D721Med (cell line): Measurements from ENCODE around the gene PIK3C2G.
A peak's percentile ranks its signal among the peaks of the same experiment; 100 is the strongest.

ENCODE experiments used
- DNase-seq: peaks from one replicate; pipeline ENCODE4 v3.0.0; 2011; ENCODE audit warnings: low spot score; ENCODE audit not compliant: insufficient read length
- FAIRE-seq: peaks from 2 replicates; lab custom pipeline; 2011; peaks lifted over from hg19 to GRCh38; lab: Jason Lieb, UNC
- TF ChIP-seq, protein P1 (sequence below): IDR thresholded peaks from 2 replicates; pipeline ENCODE4 v1.5.1; 2012; ENCODE audit warnings: mild to moderate bottlenecking, control low read depth; ENCODE audit not compliant: insufficient read depth; ENCODE audit errors: missing control alignments

The PIK3C2G gene

DNA sequence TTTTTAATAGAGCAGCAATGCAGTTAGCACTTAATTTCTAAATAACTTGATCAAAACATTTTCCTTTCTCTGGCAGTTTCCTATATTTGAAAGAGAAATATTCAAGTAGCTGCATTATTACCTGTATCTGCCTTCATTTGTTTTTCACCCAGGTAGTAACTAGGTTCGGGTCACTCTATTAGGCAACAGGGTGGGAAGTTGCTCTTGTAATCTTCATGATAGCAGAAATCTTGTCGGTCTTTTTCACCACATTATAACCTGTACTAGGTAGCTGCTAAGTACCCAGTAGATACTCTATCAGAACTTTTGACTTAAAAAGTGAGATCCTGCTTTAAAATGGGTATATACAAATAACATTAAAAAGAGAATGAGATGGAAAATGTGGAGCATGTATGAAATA is 2.4 kb upstream of the PIK3C2G start:
- DNase-seq: no peak
- TF ChIP-seq, protein P1, sequence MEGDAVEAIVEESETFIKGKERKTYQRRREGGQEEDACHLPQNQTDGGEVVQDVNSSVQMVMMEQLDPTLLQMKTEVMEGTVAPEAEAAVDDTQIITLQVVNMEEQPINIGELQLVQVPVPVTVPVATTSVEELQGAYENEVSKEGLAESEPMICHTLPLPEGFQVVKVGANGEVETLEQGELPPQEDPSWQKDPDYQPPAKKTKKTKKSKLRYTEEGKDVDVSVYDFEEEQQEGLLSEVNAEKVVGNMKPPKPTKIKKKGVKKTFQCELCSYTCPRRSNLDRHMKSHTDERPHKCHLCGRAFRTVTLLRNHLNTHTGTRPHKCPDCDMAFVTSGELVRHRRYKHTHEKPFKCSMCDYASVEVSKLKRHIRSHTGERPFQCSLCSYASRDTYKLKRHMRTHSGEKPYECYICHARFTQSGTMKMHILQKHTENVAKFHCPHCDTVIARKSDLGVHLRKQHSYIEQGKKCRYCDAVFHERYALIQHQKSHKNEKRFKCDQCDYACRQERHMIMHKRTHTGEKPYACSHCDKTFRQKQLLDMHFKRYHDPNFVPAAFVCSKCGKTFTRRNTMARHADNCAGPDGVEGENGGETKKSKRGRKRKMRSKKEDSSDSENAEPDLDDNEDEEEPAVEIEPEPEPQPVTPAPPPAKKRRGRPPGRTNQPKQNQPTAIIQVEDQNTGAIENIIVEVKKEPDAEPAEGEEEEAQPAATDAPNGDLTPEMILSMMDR: no peak
- no peak for FAIRE-seq

DNA sequence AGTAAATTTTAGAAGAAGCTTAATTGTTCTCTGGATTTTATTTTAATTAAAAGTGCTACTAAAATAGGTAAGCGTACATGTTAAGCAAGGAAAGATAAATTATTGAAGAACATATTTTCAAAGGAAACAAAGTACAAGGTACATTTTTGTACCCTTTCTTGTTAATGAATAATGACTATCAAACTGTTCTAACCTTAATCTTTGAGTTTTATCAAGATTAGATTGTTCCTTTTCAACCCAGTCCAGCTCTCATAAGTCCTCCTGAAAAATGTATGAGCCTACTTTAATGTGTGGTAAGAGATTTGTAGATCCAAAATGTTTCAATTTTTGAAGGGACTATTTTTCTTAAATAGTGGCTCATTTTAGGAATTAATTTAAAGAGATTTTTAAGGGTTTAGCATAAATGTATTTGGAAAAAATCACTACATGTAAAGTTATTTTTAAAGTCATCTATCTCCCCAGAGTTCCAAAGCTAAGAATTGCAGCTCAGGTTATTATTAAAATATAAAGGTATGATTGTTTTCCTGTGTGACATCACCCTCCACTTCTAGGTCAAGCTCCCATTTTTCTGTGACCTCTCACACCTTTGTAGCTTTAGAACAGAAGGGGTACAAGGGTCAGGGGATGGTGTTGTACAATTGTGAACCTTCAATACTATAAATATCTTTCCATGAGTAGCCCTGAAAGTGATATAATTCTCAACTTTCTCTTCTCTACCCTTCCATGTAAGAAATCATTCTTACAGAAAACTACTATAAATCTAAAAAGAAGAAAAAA is 1.2 kb upstream of the PIK3C2G start:
- FAIRE-seq (peak; percentile 21), DNase-seq (no peak)
- TF ChIP-seq, protein P1: no peak

DNA sequence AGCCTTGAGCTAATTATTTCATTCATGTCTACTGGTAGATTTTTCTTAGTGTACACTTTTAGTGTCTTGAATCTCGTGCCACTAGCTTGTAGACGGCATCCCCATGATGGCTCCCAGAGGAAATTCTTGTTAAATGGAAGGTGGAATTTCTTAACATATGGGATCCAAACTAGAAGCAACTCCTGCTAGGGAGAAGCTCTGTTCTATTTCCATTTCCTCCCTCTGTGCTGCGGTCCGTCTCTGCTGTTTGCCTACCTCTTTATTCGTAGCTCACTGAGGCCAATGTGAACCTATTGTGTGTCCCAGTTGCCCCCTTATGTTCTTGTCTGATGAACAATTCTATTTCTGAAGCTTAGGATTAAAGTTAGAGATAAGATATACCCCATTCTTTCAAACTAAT is 588 bp downstream of the PIK3C2G start:
- DNase-seq (no peak), FAIRE-seq (no peak)
- TF ChIP-seq, protein P1: no peak

DNA sequence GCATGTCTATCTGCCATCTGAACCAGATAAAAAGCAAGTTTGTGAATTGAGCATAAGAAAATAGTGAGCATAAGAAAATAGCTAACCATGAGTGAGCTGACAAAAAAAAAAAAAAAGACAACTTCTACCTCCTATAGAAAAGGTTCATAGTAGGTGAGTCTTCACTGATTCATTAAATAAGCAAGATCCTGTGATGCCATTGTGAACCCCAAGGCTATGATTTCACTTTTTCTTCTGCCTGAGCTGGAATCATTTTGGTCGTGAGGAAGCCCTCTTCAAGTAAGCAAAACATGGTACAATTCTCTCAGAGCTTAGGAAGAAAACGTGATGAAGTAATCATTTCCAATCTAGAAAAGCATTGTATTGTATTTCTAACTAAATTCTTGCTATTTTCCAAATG is 1.2 kb downstream of the PIK3C2G start:
- no peak for DNase-seq
- TF ChIP-seq, protein P1: no peak
- no peak for FAIRE-seq

DNA sequence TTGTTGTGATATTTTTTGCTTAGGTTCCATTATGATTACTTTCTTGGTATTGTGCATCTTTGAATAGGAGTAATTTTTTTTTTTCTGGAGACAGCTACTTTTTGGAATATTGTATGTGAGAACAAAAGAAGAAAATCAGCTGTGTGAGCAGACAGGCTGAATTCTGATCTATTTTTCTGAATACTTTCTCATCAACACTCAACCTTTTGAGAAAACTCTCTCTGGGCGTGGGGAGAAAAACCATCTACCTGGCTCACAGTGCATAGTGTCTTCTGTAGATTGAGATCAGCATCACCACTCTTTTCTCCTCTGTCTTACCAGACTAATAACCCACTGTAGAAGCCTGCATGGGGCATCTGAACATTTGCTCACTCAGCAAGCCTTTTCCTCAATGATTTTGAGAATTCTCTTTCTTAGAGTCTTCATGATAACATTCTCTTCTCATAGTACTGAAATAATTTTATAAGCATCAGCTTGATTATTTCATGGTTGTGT is 3.3 kb downstream of the PIK3C2G start:
- DNase-seq (no peak), FAIRE-seq (no peak)
- TF ChIP-seq, protein P1: no peak

DNA sequence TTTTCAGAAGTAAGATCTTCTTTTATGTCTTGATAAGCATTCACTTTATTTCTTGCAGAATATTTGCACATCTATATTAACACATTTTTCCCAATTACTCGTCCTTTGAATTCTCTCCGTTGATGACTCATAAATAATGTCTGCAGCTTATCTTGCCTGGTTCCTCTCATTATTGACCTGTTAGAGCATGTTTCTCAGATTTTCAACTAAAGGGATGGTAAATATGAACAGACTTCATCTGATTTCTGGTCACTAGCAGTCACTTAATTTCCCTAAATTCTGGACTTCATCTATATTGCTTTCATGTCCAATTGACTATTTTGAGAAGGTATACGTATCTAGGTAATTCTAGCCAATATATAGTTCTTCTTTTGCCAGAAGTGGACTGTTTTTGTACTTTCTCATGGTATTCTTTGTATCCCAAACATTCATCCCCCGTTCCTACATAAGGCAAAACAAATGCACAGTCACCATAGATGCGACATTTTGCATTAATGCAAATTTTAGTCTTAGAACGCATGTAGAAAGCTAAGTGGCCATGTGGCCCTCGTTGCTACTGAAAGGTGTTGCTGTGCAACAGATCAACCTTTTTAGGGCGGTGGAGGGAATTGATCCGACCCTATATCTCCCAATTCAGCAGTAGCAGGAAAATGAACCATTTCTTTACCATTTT is 6.2 kb downstream of the PIK3C2G start:
- TF ChIP-seq, protein P1: no peak
- no peak for FAIRE-seq

More for the DNA sequence above, 6.2 kb downstream of the PIK3C2G start:
- no peak for DNase-seq
